GM23338 (cell line): ENCODE measurements around the gene FHIT.

Experiments used
- CREB1 ChIP-seq: fragments of 250-450 bp; sonication (Bioruptor Pico); IDR thresholded peaks from 2 replicates; pipeline ENCODE4 v1.5.0; 2020; ENCODE audit warnings: low read depth, mild to moderate bottlenecking, moderate library complexity
- EZH2 ChIP-seq: fragments of 200-600 bp; sonication (generic); IDR thresholded peaks from one replicate; pipeline ENCODE4 v1.8.0; 2017; ENCODE audit warnings: antibody characterized with exemption, mild to moderate bottlenecking, low read depth; ENCODE audit not compliant: unreplicated experiment
- EZH2phosphoT487 ChIP-seq: fragments of 200-600 bp; sonication (generic); IDR thresholded peaks from one replicate; pipeline ENCODE4 v1.8.1; 2018; ENCODE audit warnings: antibody characterized with exemption; ENCODE audit not compliant: unreplicated experiment
- POLR2AphosphoS5 ChIP-seq: IDR thresholded peaks from 2 replicates; pipeline ENCODE4 v1.6.1; 2016; ENCODE audit warnings: antibody characterized with exemption, low read depth
- STAT1 ChIP-seq: IDR thresholded peaks from one replicate; pipeline ENCODE4 v1.6.1; 2016; ENCODE audit warnings: antibody characterized with exemption; ENCODE audit not compliant: unreplicated experiment
- TF ChIP-seq, protein P1 (sequence below), 2 experiments: fragments of 200-600 bp in 1 of 2; sonication (generic) in 1 of 2; conservative IDR thresholded peaks; 2 replicates each; pipeline versions ENCODE4 v1.5.1 to v1.6.1; 2016 to 2017; ENCODE audit warnings: antibody characterized with exemption in 2 of 2, low read depth in 2 of 2, mild to moderate bottlenecking in 2 of 2, moderate library complexity in 1 of 2
- TF ChIP-seq, protein P2 (sequence below): IDR thresholded peaks from one replicate; pipeline ENCODE4 v1.6.1; 2018; ENCODE audit warnings: antibody characterized with exemption; ENCODE audit not compliant: unreplicated experiment

DNA sequence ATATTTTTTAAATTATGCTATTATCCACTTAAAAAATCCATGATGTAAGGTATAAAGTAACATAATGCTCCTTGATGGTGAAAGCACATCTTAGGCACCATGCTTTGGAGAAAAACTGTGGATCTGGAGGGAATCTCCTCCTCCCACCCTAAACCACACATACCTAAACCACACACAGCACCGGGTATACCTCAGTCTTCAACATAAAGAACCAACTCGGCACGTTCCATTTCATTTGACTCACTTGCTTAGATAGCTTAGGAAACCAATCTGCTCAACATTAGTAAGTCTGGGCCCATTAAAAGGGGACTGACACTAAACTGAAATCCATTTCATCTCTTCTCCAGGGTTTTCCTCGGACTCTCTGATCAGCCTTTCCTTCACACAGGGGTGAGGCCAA, 1255.7 kb downstream of the FHIT start:
- TF ChIP-seq EZH2 (no peak), EZH2phosphoT487 (no peak), CREB1 (CRISPR knock-in tag) (no peak), STAT1 (no peak), POLR2AphosphoS5 (no peak)
- TF ChIP-seq, protein P1, sequence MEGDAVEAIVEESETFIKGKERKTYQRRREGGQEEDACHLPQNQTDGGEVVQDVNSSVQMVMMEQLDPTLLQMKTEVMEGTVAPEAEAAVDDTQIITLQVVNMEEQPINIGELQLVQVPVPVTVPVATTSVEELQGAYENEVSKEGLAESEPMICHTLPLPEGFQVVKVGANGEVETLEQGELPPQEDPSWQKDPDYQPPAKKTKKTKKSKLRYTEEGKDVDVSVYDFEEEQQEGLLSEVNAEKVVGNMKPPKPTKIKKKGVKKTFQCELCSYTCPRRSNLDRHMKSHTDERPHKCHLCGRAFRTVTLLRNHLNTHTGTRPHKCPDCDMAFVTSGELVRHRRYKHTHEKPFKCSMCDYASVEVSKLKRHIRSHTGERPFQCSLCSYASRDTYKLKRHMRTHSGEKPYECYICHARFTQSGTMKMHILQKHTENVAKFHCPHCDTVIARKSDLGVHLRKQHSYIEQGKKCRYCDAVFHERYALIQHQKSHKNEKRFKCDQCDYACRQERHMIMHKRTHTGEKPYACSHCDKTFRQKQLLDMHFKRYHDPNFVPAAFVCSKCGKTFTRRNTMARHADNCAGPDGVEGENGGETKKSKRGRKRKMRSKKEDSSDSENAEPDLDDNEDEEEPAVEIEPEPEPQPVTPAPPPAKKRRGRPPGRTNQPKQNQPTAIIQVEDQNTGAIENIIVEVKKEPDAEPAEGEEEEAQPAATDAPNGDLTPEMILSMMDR (conservative IDR thresholded peaks at IDR 0.05; ENCODE audit: low read depth in 2 of 2) = no peak
- TF ChIP-seq, protein P2, sequence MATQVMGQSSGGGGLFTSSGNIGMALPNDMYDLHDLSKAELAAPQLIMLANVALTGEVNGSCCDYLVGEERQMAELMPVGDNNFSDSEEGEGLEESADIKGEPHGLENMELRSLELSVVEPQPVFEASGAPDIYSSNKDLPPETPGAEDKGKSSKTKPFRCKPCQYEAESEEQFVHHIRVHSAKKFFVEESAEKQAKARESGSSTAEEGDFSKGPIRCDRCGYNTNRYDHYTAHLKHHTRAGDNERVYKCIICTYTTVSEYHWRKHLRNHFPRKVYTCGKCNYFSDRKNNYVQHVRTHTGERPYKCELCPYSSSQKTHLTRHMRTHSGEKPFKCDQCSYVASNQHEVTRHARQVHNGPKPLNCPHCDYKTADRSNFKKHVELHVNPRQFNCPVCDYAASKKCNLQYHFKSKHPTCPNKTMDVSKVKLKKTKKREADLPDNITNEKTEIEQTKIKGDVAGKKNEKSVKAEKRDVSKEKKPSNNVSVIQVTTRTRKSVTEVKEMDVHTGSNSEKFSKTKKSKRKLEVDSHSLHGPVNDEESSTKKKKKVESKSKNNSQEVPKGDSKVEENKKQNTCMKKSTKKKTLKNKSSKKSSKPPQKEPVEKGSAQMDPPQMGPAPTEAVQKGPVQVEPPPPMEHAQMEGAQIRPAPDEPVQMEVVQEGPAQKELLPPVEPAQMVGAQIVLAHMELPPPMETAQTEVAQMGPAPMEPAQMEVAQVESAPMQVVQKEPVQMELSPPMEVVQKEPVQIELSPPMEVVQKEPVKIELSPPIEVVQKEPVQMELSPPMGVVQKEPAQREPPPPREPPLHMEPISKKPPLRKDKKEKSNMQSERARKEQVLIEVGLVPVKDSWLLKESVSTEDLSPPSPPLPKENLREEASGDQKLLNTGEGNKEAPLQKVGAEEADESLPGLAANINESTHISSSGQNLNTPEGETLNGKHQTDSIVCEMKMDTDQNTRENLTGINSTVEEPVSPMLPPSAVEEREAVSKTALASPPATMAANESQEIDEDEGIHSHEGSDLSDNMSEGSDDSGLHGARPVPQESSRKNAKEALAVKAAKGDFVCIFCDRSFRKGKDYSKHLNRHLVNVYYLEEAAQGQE = no peak
